D721Med (cell line): Measurements from ENCODE around the gene TPD52L2.
A peak's percentile ranks its signal among the peaks of the same experiment; 100 is the strongest.

Experiments
- DNase-seq: peaks from one replicate; pipeline ENCODE4 v3.0.0; 2011; ENCODE audit warnings: low spot score; ENCODE audit not compliant: insufficient read length
- FAIRE-seq: peaks from 2 replicates; lab custom pipeline; 2011; peaks lifted over from hg19 to GRCh38; lab: Jason Lieb, UNC
- TF ChIP-seq, protein P1 (sequence below): IDR thresholded peaks from 2 replicates; pipeline ENCODE4 v1.5.1; 2012; ENCODE audit warnings: mild to moderate bottlenecking, control low read depth; ENCODE audit not compliant: insufficient read depth; ENCODE audit errors: missing control alignments

TPD52L2 gene

DNA sequence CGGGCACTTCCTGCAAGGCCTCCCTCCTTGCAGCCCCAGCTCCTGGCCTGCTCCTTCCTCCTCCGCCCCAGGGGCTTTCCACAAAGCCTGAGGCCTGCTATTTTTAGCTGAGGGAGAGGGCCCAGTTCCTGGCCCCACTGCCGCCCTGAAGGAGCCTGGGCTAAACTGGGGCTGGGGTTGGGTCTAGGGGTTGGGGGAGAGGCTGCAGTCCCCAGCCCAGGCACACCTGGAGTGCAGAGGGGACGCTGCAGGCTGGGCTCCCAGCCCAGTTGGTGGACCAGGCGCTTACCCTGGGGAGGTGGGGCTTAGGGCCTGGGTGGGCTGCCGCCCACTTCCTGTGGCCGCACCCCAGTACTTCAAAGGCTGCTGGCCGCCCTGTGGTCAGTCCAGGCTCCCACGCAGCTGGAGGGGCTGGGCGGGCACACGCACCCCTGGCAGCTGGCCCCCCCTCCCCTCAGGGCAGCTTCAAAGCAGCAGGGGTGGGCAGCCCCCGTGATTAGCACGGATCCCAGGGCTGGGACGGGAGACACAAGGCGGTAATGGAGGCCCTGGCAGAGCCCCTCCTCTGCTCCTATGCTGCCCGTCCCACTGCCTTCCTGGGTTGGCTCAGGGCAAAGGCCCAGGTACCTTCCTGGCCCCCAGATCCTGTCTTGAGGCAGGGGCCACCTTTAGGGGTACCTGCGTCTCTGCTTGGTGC lies 10.9 kb upstream of the TPD52L2 start:
- no peak for FAIRE-seq
- TF ChIP-seq, protein P1, sequence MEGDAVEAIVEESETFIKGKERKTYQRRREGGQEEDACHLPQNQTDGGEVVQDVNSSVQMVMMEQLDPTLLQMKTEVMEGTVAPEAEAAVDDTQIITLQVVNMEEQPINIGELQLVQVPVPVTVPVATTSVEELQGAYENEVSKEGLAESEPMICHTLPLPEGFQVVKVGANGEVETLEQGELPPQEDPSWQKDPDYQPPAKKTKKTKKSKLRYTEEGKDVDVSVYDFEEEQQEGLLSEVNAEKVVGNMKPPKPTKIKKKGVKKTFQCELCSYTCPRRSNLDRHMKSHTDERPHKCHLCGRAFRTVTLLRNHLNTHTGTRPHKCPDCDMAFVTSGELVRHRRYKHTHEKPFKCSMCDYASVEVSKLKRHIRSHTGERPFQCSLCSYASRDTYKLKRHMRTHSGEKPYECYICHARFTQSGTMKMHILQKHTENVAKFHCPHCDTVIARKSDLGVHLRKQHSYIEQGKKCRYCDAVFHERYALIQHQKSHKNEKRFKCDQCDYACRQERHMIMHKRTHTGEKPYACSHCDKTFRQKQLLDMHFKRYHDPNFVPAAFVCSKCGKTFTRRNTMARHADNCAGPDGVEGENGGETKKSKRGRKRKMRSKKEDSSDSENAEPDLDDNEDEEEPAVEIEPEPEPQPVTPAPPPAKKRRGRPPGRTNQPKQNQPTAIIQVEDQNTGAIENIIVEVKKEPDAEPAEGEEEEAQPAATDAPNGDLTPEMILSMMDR, result no peak
- no peak for DNase-seq

DNA sequence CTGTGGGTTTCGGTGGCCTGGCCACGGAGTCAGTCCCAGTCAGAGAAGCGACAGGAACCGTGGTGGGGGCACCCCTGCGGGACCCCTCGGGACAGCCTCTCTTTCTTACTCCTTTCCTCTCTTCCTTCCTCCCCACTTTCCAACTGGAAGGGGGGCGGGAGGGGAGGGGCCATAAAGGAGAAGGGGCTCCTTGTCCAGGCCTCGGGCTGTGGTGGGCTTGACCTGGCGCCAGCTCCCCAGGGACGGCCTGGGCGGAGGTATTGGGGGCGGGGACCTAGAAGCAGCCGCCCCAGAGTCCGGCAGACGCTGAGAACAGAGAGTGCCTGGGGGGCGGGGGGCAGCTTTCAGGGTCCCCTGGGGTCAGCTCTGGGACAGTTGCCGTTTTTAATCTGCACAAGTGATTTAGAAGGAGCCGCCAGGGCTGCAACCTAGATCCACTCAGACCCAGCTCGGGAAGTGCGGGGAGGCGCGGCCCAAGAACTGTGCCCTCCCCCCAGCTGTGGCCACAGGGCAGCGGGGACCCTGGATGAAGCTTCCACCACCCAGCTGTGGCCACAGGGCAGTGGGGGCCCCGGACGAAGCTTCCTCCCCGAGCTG lies 10.2 kb upstream of the TPD52L2 start:
- TF ChIP-seq, protein P1, result no peak
- DNase-seq (no peak), FAIRE-seq (no peak)

DNA sequence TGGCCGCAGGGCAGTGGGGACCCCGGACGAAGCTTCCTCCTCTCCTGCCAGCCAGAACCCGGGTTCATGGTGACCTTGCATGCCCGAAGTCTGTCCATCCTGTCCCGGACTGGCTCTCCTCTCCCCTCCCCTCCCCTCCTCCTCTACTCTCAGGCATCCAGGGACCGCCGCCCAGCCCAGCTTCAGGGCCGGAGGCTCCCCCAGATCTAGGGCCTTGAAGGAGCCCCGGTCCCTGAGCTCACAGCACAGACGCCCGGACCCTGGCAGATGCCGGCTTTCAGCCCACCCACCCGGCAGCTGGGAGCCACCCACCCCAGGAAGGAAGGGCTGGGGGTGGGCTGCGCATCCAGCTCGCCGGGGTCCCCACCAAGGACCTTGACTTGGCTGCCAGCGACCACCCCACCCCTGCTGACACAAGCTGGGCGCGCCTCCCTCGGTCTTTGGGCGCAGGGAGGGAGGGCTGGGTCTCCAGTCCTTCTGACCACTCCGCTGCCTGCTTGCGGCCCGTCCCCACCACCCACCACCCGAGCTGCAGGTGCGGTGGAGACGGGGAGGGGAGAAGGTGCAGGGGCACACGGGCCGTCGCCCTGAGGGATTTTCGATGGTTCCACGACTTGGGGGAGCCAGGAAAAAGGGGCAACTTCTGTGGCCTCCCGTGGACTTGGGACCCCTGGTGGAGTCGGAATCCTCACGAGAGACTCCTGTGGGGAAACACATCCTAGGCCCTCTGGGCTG lies 9.5 kb upstream of the TPD52L2 start:
- FAIRE-seq, result no peak
- no peak for DNase-seq
- TF ChIP-seq, protein P1, result no peak

DNA sequence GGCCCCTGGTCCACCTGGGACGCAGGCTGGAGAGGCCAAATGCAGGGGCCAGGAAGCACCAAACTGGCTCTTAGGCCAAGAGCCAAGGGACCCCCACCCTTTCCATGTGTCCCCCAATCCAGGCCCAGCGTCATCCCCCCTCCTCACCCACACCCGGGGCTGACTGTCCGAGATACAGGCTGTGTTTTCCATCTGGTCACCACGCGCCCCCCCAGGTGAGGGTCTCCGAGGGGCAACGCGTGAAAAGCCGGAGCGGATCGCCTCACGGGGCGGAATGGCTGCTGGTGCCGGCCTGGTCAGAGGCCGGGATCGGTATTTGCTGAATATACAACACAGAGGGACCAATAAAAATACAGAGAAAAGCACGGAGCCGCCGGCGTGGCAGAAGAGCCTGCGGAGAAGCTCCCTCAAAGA lies 9.0 kb upstream of the TPD52L2 start:
- TF ChIP-seq, protein P1, result no peak
- FAIRE-seq (no peak), DNase-seq (no peak)

DNA sequence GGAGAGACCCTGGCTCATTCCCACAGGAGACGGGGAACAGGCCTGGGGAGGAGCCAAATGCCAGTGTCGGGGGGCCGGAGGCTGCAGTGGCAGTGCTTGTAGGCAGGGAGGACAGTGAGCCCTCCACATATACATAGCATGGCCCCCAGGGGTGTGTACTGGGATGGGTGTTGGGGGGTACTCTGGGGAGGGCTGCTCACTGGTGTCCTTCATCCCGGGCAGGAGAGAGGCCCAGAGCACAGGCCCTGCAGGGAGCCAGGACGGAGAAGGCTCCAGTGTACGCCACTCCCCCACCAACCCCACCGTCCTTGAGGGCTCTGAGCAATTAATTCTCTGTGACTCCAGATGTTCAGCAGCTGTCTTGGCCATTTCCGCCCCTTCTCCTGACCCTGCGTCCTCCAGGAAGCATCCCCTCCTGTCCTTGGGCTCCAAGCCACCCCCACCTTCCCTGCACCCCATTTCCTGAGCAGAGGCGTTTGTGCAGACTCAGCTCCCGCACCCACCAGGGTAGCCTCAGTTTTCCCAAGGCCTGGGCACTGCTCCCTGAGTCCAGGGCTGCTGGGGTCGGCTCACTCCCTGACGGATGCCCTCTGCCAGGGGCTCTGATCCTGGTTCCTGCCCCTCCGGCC lies 7.2 kb upstream of the TPD52L2 start:
- TF ChIP-seq, protein P1, result no peak
- DNase-seq, result no peak
- FAIRE-seq, result no peak

DNA sequence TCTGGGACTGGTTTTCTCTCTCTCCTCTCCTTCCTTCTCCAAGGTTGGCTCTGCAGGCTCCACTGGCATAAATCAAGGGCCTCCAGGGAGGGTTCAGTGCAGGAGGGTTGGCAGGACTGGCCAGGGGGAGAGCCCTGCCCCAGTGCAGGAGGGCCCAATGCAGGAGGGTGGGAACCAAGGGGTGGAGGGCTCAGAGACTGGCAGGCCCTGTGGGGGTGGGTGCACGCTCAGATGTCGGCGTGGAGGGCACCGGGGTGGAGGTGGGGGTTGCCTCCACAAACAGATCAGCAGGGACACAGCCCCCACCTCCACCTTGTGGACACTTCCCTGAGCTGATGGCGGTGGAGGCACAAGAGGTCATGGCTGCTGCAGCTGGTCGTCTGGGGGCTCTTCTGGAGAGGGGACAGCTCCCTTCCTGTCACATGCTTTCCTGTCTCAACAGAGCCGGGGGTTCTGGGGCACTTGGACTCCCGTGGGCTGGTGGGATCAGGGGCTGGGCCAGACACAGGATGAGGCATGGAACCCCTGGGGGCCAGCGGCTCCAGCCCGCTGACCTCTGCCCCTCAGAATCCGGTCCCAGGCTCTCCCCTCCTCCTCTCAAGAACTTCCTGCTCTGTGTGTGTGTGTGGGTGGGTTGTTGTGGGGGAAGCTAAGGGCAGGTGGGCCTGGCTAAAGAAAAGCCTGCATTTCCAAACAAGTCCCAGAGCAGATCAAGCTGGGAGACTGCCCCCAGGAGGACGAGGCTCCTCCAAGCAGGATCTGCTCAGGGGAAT lies 6.5 kb upstream of the TPD52L2 start:
- TF ChIP-seq, protein P1, result peak; percentile 17
- no peak for DNase-seq
- FAIRE-seq, result no peak
